GM12865 (cell line): ENCODE results near the gene RIMS1.

Source experiments
- DNase-seq: peaks from one replicate; pipeline ENCODE4 v3.0.0; 2010; ENCODE audit warnings: low read depth
- H3K4me3 ChIP-seq: 2 replicates; pipeline ENCODE4 v1.5.1; 2011; ENCODE audit warnings: mild to moderate bottlenecking, low read depth, low read length, control low read depth
- CTCF ChIP-seq: IDR thresholded peaks from 2 replicates; pipeline ENCODE4 v1.5.1; 2011; ENCODE audit warnings: low read length, control low read depth, low read depth, inconsistent platforms; ENCODE audit not compliant: insufficient read depth; ENCODE audit errors: missing control alignments

The RIMS1 gene

GRCh38 chr6:72042088-72042487 lies 155.7 kb downstream of the RIMS1 start:
- TF ChIP-seq CTCF: peak; percentile 22
- peak; percentile 20 for DNase-seq

GRCh38 chr6:72048080-72048479 lies 161.7 kb downstream of the RIMS1 start:
- DNase-seq: no peak
- no peak overlapping the region for H3K4me3 ChIP-seq
- TF ChIP-seq CTCF: no peak

More at GRCh38 chr6:72042088-72042487, 155.7 kb downstream of the RIMS1 start:
- no peak overlapping the region for H3K4me3 ChIP-seq

- no peak for TF ChIP-seq CTCF
- no peak for DNase-seq
Measured at GRCh38 chr6:72049376-72049775, 163.0 kb downstream of the RIMS1 start.

GRCh38 chr6:72061286-72061685 lies 174.9 kb downstream of the RIMS1 start:
- no peak overlapping the region for H3K4me3 ChIP-seq
- DNase-seq: no peak
- no peak for TF ChIP-seq CTCF

More at GRCh38 chr6:72049376-72049775, 163.0 kb downstream of the RIMS1 start:
- no peak overlapping the region for H3K4me3 ChIP-seq

GRCh38 chr6:72064399-72064975 lies 178.1 kb downstream of the RIMS1 start:
- DNase-seq: no peak
- no peak for TF ChIP-seq CTCF
- no peak overlapping the region for H3K4me3 ChIP-seq

GRCh38 chr6:72078096-72078495 lies 191.7 kb downstream of the RIMS1 start:
- no peak for TF ChIP-seq CTCF
- DNase-seq: no peak
- no peak overlapping the region for H3K4me3 ChIP-seq
